GM18873 (cell line): Measurements from ENCODE around the gene ARMC2.
A peak's percentile ranks its signal among the peaks of the same experiment; 100 is the strongest.
"Not testable (repeated sequence)": the region's sequence is repeated elsewhere in the genome, so short reads cannot be mapped to it uniquely, and the experiment has no call there.

Source experiments
- ATAC-seq: cut with Tn5 transposase; IDR thresholded peaks from one replicate; pipeline ENCODE4 v1.9.1; 2021; ENCODE audit warnings: mild to moderate bottlenecking, moderate library complexity, moderate number of reproducible peaks; ENCODE audit not compliant: unreplicated experiment, low FRiP score

Gene ARMC2

DNA sequence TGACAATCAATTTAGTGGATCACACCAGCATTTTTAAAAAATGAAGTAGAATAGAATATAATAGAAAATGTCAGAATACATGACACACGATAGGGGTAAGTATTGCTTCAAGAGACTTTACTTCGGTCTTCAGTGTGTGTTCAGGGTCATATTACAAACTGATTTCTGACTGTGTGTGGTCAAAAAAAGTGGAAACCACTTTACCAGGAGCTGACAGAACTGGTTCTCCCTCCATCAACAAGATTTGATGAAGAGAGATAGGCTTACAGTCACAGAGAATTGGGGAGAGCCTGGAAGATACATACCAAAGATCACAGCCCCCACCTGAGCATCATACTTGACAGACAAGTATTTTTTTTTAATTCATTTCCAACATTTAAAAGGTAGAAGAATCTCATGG, 21.7 kb downstream of the ARMC2 start:
- ATAC-seq = no peak

DNA sequence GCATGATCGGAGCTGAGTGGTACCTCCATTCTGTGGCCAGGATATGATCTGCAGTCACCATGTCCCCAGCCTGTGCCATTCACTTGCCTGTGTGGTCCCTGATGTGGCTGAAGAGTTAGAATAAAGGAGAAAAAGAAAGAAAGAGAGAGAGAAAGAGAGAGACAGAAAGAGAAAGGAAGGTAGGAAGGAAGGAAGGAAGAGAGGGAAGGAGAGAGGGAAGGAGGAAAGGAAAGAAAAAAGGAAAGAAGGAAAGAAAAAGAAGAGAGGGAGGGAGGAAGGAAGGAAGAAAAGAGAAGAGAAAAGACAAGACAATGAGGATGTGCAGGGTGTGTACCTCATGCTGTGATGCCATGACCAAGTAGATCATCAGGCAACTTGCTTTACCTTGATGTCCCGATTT, 22.1 kb downstream of the ARMC2 start:
- no peak for ATAC-seq

DNA sequence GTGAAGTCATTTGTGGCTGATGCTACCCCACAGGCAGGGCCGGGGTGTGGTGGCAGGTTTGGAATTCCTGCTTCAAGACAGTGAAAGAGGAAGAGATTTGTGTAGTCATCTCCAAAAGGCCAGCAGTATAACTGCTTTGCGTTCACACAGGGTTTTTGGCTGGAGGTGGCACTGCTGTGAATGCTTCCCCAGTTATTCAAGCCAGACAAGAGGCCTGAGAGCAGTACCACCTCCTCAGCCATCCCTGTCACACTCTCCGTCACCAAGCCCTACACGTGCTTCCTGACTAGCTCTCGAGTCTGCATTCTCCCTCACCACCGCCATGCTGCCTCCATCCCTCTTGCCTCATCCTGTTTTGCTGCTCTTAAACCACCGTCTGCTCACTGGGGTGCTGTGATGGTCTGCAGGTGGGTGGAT, 23.9 kb downstream of the ARMC2 start:
- no peak for ATAC-seq

DNA sequence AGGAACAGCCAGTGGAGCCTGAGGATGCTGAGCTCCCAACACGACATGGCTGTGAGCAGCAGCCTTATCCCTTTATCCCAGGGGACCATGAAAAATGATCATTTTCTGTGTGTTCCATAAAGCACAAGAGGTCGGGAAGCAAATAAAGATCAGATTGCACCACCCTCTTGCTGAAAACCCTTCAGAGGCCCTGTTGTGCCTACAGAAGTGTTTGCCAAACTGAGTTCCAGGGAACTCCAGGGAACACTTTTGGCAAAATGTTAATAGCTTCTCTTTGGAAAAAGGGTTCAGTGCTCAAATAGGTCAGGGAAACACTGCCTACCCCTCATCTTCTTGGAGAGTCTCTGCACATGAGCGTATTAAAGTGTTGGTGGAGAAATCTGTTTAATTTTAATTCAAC, 24.4 kb downstream of the ARMC2 start:
- ATAC-seq = no peak

DNA sequence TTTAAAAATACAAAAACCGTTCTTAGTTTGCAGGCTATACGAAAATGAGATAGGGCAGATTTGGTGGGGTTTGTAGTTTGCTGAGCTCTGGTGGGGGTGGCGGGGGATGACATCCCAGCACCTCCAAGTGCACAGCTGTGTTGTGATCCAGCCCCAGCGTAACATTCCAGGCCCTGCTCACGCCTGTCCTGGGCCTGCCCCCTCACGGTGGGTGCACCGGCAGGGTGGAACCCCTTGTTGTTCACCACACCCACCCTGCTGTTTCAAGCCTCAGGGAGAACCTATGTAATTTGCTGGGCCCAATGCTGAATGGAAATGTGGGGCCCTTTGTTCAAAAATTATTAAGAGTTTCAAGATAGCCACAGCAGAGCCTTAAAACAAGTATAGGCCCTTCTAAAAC, 25.0 kb downstream of the ARMC2 start:
- ATAC-seq = no peak

DNA sequence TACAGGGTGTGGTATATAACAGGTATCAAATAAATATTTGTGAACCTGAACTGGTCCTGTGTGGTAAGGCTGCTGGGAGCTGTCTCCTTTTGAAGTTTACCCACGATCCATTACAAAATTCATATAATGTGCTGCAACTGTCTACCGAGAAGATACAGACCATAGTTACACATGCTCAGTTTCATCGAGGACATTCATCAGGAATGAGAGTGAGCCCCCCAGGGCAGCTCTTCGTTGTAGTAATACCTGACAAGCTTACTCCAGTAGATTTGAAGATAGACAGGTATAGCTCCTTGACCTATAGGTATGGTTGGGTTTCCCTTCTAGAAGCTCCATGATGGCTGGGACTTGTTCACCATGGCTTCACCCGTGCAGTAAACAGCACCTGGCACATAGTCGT, 25.7 kb downstream of the ARMC2 start:
- ATAC-seq = no peak

DNA sequence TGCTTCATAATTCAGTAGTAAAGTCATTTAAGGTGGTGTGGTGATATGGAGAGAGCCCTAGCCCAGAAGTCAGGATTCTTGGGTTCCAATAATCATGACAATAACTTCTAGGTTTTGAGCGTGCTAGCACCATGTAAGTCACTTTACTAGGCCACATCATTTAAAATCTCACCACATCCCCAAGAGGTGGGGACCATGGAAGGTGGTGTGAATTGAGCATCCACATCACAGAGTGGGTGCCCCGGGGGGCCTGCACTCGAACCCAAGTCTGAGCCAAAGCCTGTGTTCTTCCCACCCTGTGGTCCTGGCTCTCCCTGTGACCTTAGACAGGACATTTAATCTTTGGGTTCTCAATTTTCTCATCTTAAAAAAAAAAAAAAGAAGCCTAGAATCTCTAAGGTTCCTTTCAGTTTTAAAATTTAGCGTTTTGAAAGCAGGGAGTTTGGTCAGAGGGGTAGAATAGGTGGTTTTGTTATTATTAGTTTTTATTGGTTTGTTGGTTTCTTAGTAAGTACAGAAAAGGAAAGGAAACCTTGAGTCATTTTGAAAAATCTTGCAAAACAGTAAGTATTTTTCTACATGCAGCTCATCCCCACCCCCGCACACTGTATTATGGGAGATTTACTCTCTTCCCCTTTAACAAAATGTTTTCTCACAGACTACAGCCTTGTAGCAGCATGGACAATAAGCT, 26.4 kb downstream of the ARMC2 start:
- ATAC-seq = peak; percentile 95

DNA sequence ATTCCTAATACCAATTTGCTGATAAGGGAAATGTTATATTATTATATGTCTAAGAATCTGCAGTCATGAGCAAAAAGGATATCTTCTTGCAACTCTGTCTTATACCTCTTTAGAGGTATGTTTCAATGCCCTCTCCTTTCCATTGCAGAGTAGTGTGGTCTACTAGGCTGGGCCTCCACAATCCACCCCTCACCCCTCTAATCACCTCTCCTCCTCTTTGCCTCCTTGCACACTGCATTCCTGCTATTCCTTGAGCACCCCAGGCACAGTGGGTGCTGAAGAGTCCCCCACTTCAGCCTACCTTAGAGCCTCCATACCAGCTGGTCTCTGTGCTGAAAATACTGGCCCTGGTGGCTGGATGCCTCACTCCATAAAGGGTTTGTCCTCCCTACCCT, 26.9 kb downstream of the ARMC2 start:
- no peak for ATAC-seq

DNA sequence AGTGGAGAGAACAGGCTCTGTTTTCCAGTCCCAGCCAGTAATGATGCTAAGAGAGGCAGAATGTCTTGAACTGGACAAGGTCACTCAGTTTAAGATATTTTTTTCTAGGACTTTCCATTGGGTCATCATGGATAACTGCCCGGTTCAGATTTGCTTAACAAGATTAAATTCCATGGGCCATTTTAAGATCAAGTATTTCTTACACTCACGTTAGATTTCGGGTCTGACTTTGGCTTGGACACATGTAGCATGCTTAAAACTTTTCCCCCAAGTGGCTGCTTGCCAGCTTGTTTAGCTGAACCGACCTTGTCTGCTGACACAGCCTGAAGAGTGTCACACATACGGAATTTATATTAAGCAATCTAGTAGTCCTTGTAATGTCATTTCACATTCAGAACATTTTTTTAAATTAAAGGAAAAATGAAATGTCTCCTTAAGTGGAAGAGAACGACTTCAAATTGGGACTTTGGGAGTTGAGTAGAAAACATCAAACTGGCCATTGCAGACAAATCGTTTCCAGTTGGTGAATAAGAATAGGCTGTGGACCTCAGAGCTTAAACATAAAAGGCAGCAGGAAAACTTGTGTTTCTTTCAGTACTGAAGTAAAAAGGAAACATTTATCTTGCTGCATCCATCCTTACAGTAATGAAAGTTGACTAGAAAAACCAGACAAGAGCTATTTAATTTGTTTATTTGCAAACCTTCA, 29.0 kb downstream of the ARMC2 start:
- no peak for ATAC-seq

DNA sequence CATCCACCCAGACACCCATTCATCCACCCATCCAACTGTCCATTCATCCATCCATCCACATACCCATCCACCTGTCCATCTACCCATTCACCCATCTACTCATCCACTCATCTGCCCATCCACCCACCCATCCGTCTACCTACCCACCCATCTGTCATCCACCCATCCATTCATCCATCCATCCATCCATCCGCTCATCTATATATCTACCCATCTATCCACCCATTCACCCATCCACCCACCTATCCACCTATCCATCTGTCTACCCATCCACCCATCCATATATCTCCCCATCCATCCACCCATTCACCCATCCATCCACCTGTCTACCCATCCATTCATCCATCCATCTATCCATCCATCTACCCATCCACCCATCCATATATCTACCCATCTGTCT, 30.7 kb downstream of the ARMC2 start:
- no peak for ATAC-seq

DNA sequence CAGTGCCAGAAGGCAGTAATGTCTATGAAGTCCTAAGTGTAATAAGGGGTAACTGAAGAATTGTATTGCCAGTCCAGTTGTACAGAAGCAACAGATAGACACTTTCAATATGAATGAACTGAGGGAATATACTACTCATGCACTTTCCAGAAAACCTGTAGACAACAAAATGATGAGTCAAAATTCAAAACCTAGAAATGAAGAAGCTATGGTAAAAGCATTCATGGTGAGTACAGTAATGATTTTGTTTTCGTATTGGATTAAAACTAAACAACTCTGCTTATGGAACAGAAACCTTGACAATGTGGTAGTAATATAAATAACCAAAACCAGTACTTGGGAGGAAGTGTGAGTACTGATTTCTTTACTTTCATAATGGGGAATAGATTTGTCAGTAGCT, 35.0 kb downstream of the ARMC2 start:
- peak; percentile 94 for ATAC-seq

DNA sequence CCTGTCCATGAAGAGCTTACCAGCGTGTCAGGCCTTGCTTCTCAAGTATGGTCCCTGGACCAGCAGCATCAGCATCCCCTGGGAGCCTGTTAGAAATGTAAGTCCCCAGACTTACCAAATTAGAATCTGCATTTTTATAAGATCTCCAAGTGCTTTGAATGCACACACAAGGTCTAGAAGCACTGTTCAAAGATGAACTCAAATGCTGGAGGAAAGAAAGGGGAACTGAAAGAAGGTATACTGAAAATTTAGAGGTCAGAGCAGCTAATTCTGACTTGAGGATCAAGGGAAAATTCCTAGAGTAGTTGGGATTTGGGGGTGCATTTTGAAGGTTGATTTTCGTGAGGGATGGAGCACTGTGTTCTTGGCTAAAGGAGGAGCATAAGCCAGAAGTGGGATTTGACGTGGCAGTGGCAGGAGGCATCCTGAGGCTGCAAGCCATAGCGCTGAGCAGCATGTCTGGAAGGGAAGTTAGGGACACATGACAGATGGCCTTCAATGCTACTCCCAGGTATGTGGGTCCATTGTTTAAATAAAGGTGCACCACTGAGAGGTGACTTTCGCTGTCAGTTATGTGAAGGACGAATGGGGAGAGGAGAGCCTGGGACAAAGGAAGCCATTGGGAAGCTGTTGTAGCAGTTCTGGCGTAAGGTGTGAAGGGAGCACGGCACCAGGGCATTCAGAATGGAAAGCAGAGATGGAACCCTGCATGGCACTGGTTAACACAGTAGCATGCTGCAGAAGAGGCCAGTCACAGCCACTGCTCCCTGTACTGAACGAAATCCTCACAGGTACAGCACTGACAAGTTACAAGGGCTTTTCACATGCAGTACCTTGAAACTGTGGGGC, 36.2 kb downstream of the ARMC2 start:
- no peak for ATAC-seq

DNA sequence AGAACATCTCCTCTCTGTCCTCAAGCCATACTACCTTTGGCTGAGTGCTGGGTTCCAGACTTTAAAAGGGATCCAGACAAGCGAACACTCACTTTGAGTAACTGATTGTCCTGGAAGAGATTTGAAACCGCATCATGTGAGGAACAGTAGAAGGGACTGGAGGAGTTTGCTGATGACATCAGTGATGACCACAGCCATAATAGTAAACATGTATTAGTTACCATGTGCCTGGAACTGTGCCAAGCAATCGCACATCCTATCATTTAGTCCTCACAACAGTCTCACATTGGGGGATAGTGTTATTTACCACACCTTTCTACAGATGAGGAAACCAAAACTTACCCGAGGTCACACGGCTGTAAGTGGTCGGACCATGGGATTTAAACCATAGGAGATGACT, 39.8 kb downstream of the ARMC2 start:
- no peak for ATAC-seq

DNA sequence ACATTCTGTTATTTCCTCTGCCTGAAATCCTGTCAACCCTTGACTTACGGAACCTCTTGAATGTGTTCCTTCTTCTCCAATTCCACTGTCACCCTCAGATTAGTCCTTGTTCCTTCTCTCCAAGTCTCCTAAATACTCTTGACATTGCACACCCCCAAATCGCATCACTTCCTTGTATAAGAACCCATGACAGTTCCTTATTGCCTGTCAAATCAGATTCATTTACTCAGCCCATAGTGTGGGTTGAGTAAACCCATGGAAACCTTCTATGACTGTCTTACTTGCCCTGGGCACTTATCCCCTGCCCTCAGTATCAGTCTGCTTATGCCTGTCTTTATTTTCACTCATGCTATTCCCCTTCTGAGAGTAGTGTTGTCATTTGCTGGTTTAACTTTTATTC, 40.5 kb downstream of the ARMC2 start:
- ATAC-seq = no peak

DNA sequence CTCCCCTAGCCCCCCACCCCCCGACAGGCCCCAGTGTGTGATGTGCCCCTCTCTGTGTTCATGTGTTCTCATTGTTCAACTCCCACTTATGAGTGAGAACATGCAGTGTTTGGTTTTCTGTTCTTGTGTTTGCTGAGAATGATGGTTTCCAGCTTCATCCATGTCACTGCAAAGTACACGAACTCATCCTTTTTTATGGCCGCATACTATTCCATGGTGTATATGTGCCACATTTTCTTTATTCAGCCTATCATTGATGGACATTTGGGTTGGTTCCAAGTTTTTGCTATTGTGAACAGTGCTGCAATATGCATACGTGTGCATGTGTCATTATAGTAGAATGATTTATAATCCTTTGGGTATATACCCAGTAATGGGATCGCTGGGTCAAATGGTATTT, 42.7 kb downstream of the ARMC2 start:
- ATAC-seq = not testable (repeated sequence)

DNA sequence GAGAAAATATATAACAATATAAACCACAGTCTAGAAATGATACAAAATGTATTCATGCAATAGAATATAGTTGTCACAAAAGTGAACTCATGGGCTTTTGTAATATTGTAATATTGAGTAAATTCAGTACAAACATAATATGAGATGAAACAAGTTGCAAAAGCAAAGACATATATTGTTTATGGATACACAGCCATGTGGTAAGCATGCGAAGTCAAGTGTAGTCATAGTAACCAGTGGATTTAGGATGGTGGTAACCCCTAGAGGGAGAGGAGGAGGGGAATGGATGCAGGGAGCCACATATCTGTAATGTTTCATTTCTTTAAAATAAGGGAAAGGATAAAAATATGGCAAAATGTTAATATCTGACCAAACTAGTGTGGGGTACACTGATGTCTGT, 47.3 kb downstream of the ARMC2 start:
- ATAC-seq = no peak

DNA sequence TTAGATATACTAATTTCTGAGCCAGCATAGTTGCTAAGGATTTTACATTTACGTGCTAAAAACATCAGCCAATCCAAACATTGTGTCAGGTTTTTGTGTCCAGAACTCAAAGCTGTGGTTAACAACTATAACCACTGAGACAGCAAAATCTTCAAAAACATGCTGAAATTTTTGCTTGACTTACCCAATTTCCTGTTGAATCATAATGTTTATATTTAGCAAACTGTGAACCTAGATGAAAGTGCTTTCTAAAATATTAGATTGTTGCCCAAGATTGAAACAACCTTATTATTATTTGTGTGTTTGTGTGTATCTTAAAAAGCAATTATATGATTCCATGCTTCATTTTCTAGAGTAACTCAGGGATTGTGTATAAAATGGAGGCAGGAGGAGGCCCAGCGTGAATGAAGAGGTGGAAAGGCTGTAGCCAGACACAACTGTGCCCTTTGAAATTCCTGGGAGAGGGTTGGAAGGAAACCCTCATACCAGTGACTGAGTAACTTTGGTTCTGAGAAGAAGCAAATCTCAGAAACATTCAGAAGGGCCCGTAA, 48.0 kb downstream of the ARMC2 start:
- ATAC-seq = no peak

DNA sequence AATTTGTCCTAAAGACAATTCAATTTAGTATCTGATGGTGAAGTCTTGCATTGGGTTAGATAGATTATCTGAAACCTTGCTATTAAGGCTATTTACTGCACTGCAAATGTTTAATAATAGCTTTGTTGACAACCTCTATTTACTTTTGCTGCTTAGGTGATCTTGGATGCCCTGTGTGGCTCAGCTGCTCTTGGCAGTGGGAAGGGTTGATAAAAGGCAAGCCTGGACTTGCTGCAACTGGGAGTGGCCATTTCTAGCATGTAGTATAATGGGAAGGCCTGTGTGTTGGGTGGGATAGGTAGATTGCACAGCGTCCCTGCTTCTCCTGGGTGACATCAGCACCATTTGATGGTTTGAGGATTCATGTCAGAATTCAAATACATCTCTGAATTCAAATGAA, 49.1 kb downstream of the ARMC2 start:
- no peak for ATAC-seq

DNA sequence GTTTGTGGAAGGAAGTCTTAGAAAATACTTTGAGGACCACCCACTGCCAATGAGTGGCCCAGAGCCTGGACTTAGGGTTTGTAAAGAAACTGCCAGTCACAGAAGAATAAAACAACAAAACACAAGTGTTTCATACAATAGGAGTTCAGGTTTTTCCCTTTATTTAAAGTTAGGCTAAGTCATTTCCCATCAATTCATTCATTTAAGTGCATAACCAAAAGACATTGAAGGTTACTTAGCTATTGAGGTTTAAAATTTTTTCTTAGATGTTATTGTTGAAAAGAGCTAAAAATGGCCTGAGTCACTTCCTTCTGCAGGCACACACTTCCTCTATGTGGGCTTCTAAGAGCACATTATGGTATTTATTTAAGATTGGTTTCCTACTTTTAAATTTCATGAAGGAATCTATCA, 54.2 kb downstream of the ARMC2 start:
- ATAC-seq = no peak

DNA sequence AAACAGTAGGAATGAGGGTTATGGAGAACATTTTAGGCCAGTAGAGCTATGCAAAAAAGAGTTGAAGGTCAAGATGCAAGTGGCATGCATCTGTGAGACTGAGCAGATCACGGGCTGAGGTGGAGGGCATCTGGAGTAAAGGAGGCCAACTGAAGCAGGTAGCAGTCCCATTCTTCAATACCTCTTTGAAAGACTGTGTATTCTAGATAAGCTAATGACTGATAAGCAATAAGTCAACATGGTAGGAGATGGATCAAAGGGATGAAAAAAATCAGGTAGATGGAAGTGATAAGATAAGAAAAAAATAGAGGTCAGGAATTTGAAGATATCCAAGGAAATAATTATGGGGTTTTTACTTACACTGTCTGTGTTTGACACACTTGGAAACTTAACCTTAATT, 55.6 kb downstream of the ARMC2 start:
- ATAC-seq = no peak

DNA sequence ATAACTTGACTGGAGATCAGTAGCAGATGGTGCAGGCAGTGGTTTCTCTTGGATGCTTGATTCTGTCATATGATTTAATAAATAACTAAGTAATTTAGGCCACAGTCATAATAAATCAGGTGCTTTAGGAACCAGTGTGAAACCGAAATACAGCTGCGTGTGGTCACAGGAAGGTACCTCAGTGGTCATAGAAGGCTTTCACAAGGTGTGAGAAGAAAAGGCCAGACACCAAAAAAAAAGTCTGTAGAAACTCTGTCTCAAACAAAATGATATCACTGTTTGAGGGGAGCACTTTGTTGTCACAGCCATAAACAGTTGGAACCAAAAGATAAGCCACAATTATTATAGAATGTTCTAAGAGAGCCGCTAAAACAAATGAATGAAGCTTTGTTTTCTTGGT, 56.5 kb downstream of the ARMC2 start:
- ATAC-seq = peak; percentile 96
